PC-3 (cell line): ENCODE measurements around the gene LILRB3. TPM values are rescaled to one million over a fixed set of nuclear protein-coding genes. Genes with fewer than 3 reads are reported as not detected.

Experiments
- ATAC-seq: fragments of 200-7000 bp; cut with Tn5 transposase; 2 replicates; pipeline ENCODE4 v1.9.1; 2020; ENCODE audit warnings: mild to moderate bottlenecking, moderate library complexity
- BruUV-seq: library from RNA; stranded (reverse); fragments of 400-500 nt; replicated peaks from 2 replicates; lab custom pipeline; 2021; lab: Mats Ljungman, UMichigan
- CTCF ChIA-PET: fragments of 300-600 bp; sonication (Branson Sonifier 250); formaldehyde crosslinking; loops from one replicate; lab custom pipeline; 2022; ENCODE audit warnings: antibody characterized with exemption; lab: Charles Lee
- POLR2A ChIA-PET: fragments of 300-600 bp; sonication (Branson Sonifier 250); formaldehyde crosslinking; loops from one replicate; lab custom pipeline; 2022; ENCODE audit warnings: antibody characterized with exemption; ENCODE audit not compliant: unreplicated experiment; lab: Charles Lee
- DNase-seq: peaks from one replicate; pipeline ENCODE4 v3.0.0-alpha.2; 2015
- H2AFZ ChIP-seq: fragments of 300-600 bp; sonication (generic); 2 replicates; pipeline ENCODE4 v1.6.0; 2016; ENCODE audit warnings: antibody characterized with exemption, low read length
- H3F3A ChIP-seq: fragments of 300-600 bp; sonication (generic); one replicate; pipeline ENCODE4 v1.6.0; 2017; ENCODE audit warnings: antibody characterized with exemption, low read length, control low read depth, mild to moderate bottlenecking; ENCODE audit not compliant: unreplicated experiment
- H3K27ac ChIP-seq: fragments of 300-600 bp; sonication (generic); 2 replicates; pipeline ENCODE4 v1.5.1; 2016; ENCODE audit warnings: mild to moderate bottlenecking, low read length
- H3K27me3 ChIP-seq: fragments of 300-600 bp; sonication (generic); 2 replicates; pipeline ENCODE4 v1.6.1; 2016; ENCODE audit warnings: low read length, mixed read lengths
- H3K36me3 ChIP-seq: fragments of 300-600 bp; sonication (generic); 2 replicates; pipeline ENCODE4 v1.6.1; 2016; ENCODE audit warnings: low read depth, mixed run types, low read length, mixed read lengths
- H3K4me1 ChIP-seq: fragments of 300-600 bp; sonication (generic); 2 replicates; pipeline ENCODE4 v1.5.1; 2016; ENCODE audit warnings: low read length; ENCODE audit not compliant: insufficient read depth
- H3K4me2 ChIP-seq: fragments of 300-600 bp; sonication (generic); 2 replicates; pipeline ENCODE4 v1.6.0; 2016; ENCODE audit warnings: low read length
- H3K4me3 ChIP-seq: fragments of 300-600 bp; sonication (generic); 2 replicates; pipeline ENCODE4 v1.5.1; 2016; ENCODE audit warnings: mild to moderate bottlenecking, low read length, mixed read lengths
- H3K79me2 ChIP-seq: fragments of 300-600 bp; sonication (generic); 2 replicates; pipeline ENCODE4 v1.6.1; 2017; ENCODE audit warnings: low read length, mixed read lengths
- H3K9ac ChIP-seq: fragments of 300-600 bp; sonication (generic); 2 replicates; pipeline ENCODE4 v1.6.0; 2016; ENCODE audit warnings: mild to moderate bottlenecking, low read length
- H3K9me2 ChIP-seq: fragments of 300-600 bp; sonication (generic); replicated peaks from 2 replicates; pipeline ENCODE4 v1.6.1; 2016; ENCODE audit warnings: mixed run types, low read length, mixed read lengths
- H3K9me3 ChIP-seq: fragments of 300-600 bp; sonication (generic); 2 replicates; pipeline ENCODE4 v1.6.1; 2016; ENCODE audit warnings: low read length, mixed read lengths
- H4K20me1 ChIP-seq: fragments of 300-600 bp; sonication (generic); 2 replicates; pipeline ENCODE4 v1.6.1; 2016; ENCODE audit warnings: low read length, mixed read lengths
- EZH2 ChIP-seq: fragments of 300-600 bp; sonication (generic); IDR thresholded peaks from one replicate; pipeline ENCODE4 v1.6.1; 2017; ENCODE audit warnings: antibody characterized with exemption, mild to moderate bottlenecking, low read length; ENCODE audit not compliant: unreplicated experiment
- EZH2phosphoT487 ChIP-seq: fragments of 300-600 bp; sonication (generic); IDR thresholded peaks from 2 replicates; pipeline ENCODE4 v1.6.1; 2018; ENCODE audit warnings: mild to moderate bottlenecking, antibody characterized with exemption, low read length, borderline replicate concordance
- intact Hi-C: fragments of 100-400 bp; cut with micrococcal nuclease; formaldehyde crosslinking; loops from 2 replicates; pipeline ENCODE4 v1.9.0; 2023
- total RNA-seq: library from RNA; depleted of rRNA; stranded (reverse); fragments of >200 nt; gene quantifications from 2 replicates; pipeline ENCODE4 v1.2.3, GENCODE V29; 2014
- TF ChIP-seq, protein P1 (sequence below): fragments of 300-600 bp; sonication (generic); conservative IDR thresholded peaks from 2 replicates; pipeline ENCODE4 v1.5.1; 2017; ENCODE audit warnings: antibody characterized with exemption, low read depth, mild to moderate bottlenecking, low read length

The LILRB3 gene
- total RNA-seq, 1 experiment from 2014 or later, result not detected

DNA sequence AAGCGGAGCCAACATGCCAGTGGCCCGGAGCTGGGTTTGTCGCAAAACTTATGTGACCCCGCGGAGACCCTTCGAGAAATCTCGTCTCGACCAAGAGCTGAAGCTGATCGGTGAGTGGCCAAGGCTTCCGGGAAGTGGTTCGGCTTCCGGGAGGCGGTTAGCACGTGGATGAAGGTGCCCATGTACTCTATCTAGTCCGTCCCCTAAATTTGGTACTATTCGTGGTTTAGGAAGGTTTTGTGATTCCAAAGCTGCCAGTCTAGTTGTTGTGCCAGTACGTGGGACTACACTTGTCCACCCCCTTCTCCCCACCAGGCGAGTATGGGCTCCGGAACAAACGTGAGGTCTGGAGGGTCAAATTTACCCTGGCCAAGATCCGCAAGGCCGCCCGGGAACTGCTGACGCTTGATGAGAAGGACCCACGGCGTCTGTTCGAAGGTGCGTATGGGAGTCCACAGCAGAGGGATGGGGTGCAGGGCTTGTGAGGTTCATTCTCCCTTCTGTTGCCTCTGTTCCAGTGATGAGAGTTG, 21.6 kb downstream of the LILRB3 start:
- Histone ChIP-seq H3K4me2 (peak overlapping the region; percentile 93), H3K27ac (peak overlapping the region; percentile 86), H3K9ac (peak overlapping the region; percentile 98), H3K4me1 (peaks cover 35% of the 10 kb centered on the region), H3K79me2 (peaks cover 64% of the 10 kb centered on the region), H3F3A (peaks cover 32% of the 10 kb centered on the region), H3K9me2 (no peaks in the 10 kb centered on the region), H3K36me3 (peaks cover 53% of the 10 kb centered on the region), H3K9me3 (no peaks in the 10 kb centered on the region), H3K4me3 (peak overlapping the region; percentile 96), H2AFZ (no peak overlapping the region), H4K20me1 (peaks cover 54% of the 10 kb centered on the region), H3K27me3 (no peaks in the 10 kb centered on the region)
- intact Hi-C loops, result loop anchor here (5.0 kb wide), 1 partner anchor 39 kb away; no protein-coding TSS in a partner anchor
- no peak for TF ChIP-seq EZH2phosphoT487
- TF ChIP-seq EZH2, result no peak
- TF ChIP-seq, protein P1, sequence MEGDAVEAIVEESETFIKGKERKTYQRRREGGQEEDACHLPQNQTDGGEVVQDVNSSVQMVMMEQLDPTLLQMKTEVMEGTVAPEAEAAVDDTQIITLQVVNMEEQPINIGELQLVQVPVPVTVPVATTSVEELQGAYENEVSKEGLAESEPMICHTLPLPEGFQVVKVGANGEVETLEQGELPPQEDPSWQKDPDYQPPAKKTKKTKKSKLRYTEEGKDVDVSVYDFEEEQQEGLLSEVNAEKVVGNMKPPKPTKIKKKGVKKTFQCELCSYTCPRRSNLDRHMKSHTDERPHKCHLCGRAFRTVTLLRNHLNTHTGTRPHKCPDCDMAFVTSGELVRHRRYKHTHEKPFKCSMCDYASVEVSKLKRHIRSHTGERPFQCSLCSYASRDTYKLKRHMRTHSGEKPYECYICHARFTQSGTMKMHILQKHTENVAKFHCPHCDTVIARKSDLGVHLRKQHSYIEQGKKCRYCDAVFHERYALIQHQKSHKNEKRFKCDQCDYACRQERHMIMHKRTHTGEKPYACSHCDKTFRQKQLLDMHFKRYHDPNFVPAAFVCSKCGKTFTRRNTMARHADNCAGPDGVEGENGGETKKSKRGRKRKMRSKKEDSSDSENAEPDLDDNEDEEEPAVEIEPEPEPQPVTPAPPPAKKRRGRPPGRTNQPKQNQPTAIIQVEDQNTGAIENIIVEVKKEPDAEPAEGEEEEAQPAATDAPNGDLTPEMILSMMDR, result no peak
- ATAC-seq (no peak), DNase-seq (peak; percentile 2)
- BruUV-seq, result TSS peak; percentile 68
- CTCF ChIA-PET, result interaction anchor here (0.6 kb wide), 1 partner anchor 155 kb away, joined by 4 read pairs; no protein-coding TSS in a partner anchor
- POLR2A ChIA-PET, result interaction anchor here (0.6 to 0.9 kb wide), 5 partner anchors 9 to 532 kb away, joined by 3 to 22 read pairs (median 4); partner anchors contain the start of genes CNOT3, MBOAT7 and TSEN34

DNA sequence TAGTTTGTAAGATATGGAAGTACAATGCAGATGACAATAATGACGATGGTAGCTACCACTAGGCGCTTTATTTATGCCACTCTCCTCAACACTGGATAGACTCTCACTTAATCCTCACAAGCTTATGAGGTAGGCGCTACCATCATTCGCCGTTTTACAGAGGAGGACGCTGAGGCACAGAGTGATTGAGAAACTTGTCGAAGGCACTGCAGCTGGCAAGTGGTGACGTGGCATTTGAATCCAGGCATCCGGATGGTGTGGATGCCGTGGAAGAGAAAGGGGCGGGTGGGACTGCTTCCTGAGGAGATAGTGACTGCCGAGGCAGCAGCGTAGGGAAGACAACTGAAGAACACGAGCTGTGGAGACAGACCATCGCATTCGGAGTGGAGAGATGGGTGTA, 23.4 kb downstream of the LILRB3 start:
- BruUV-seq, result no TSS peak
- peaks cover 22% of the 10 kb centered on the region for H3F3A ChIP-seq
- CTCF ChIA-PET, result no interaction called here
- ATAC-seq, result no peak
- no peak for DNase-seq
- no peak overlapping the region for H3K27ac ChIP-seq
- H3K9me2 ChIP-seq, result no peaks in the 10 kb centered on the region
- H3K9ac ChIP-seq, result no peak overlapping the region
- no peaks in the 10 kb centered on the region for H3K9me3 ChIP-seq
- intact Hi-C loops, result no loop called here
- POLR2A ChIA-PET, result interaction anchor here (0.6 to 1.2 kb wide), 4 partner anchors 8 to 26 kb away, joined by 3 to 19 read pairs (median 4); partner anchors contain the start of genes TMC4 and TSEN34
- peaks cover 46% of the 10 kb centered on the region for H3K79me2 ChIP-seq
- no peak overlapping the region for H2AFZ ChIP-seq
- no peak overlapping the region for H3K4me2 ChIP-seq
- no peak overlapping the region for H3K4me3 ChIP-seq
- H4K20me1 ChIP-seq, result peaks cover 35% of the 10 kb centered on the region
- H3K27me3 ChIP-seq, result no peaks in the 10 kb centered on the region
- TF ChIP-seq EZH2phosphoT487, result no peak
- TF ChIP-seq EZH2, result no peak
- TF ChIP-seq, protein P1, result no peak
- H3K36me3 ChIP-seq, result peaks cover 37% of the 10 kb centered on the region
- H3K4me1 ChIP-seq, result peaks cover 28% of the 10 kb centered on the region

DNA sequence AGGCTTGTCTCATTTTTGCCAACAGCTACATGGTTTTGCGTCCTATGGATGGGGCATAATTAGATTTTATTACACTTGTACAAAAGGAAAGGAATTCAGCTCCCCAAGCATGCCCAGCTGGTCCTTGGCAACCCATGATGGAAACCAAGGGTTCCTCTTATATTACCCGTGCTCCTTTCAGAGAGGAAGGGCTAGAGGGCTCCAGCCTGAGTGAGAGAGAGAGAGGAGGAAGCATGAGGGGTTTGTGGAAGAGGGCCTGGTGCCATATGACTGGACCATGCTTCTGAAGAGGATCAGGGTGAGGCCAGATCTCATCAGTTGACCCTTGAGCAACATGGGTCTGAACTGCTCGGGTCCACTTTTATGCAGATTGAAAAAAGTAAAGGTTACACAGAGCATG, 25.7 kb downstream of the LILRB3 start:
- Histone ChIP-seq H3K9ac (no peak overlapping the region), H3K4me3 (no peak overlapping the region), H3K36me3 (peaks cover 23% of the 10 kb centered on the region), H3K27me3 (no peaks in the 10 kb centered on the region), H3K79me2 (peaks cover 38% of the 10 kb centered on the region), H3K9me3 (no peaks in the 10 kb centered on the region), H3K4me1 (peaks cover 11% of the 10 kb centered on the region), H3K27ac (no peak overlapping the region), H3K4me2 (no peak overlapping the region), H3K9me2 (no peaks in the 10 kb centered on the region), H4K20me1 (peaks cover 13% of the 10 kb centered on the region), H3F3A (peaks cover 5% of the 10 kb centered on the region), H2AFZ (no peak overlapping the region)
- intact Hi-C loops, result no loop called here
- DNase-seq, result no peak
- ATAC-seq, result no peak
- no TSS peak for BruUV-seq
- ChIA-PET CTCF (no interaction called here), POLR2A (no interaction called here)
- no peak for TF ChIP-seq EZH2phosphoT487
- TF ChIP-seq EZH2, result no peak
- TF ChIP-seq, protein P1, result no peak
